GM18520 (cell line): ENCODE data around the gene SLC13A1.

Source experiments
- ATAC-seq: cut with Tn5 transposase; IDR thresholded peaks from one replicate; pipeline ENCODE4 v1.9.1; 2021; ENCODE audit not compliant: unreplicated experiment

Gene SLC13A1

DNA sequence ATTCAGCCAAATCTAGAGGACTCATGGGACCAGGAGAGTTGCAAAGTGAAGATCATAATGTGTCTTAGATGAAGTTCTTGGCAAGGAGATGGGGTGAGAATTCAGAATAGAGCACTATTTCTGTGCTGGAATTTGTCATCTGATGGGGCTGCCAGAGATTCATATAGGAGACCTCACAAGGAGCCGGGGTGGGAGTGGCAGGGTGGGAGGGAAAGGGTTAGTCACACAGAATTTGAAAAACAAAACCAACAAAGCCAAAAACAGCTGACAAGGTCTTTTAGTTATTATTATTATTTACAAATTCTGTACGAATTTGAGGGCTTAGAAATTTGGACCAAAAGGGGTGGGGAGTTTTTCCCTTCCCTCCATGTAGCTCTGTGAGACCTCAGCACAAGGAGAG, 1.7 kb downstream of the SLC13A1 start:
- ATAC-seq: no peak

DNA sequence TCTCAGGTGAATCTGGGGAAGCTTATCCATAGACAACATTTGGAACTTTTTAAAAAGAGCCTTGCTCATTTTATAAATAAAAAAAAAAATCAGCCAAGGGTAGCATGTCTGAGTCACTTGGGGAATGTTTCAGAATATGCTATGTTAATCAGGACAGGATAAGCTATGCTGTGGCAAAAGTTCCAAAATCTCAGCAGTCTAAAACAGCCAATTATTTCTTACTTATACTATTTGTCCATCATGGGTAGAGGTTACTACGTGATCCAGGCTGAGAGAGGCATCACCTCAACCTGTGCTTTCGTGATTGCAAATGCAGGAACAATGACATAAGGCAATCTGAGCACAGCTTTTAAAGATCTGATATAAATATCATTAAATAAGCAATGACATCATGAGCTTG, 6.5 kb downstream of the SLC13A1 start:
- ATAC-seq: no peak

DNA sequence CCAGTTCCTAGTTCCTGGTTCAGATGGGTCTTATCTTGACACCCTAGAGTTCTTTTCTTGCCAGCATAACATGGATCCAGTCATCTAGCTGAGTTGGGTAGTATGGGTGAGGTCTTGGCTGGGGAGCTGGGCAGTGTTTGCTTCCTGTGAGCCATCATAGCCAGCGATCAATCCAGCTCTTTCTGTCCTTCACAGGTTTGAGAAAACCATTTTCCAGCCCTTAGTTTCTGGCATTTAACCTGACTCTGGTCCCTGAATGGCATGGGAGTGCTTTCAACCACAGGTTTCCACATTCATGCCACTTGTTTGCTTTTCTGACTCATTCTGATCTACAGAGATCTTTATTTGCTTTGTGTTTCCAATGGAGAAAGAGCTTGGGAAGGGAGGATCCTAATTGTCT, 8.6 kb downstream of the SLC13A1 start:
- ATAC-seq: no peak

DNA sequence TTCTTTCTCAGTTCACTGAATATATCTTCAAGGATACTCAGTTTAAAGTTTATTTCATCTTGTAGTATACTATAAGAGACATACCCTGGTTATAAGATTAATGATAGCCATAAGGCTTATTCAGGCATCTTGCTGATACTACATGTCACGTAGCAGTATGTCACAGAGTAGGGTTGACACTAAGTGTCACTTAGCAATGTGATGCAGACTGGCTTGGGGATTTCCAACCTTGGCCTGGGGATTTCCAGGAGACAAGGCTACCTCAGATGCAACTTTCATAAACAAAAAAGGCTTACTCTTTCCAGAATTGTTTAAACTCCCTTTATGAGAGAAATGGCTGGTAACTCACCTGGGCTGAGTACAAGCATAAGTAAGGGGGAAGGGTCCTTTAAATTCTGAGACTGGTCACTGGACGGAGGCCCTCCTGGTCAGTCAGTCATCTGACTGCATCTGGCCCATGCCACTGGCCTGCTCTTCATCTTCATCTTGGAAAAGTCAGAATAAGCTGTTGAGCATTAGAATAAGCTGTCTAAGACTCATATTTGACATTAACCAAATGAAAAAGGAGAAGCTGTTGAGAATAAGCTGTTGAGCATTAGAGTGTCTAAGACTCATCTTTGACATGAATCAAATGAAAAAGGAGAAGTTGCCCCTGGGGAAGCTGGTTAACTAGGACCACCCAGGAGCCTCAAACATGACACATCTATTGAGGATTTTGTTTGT, 9.5 kb downstream of the SLC13A1 start:
- ATAC-seq: peak; percentile 92

DNA sequence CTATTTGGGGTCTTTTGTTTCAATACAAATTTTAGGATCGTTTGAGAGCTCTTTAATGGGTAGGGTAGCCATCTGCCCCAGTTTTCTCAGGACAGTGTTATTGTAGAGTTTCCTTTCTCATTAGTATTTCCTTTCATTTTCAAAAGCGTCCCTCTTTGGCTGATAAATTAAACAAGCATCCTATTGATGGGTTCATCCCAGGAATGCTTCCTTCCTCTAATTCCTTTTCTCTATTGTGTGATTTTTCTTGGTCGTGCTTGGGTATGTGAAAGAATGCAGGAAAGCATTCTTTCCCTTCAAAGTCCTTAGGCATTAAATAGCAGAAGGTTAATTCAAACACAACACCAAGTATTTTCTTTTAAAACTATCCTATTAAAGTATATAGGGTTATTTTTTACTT, 14.0 kb downstream of the SLC13A1 start:
- no peak for ATAC-seq

DNA sequence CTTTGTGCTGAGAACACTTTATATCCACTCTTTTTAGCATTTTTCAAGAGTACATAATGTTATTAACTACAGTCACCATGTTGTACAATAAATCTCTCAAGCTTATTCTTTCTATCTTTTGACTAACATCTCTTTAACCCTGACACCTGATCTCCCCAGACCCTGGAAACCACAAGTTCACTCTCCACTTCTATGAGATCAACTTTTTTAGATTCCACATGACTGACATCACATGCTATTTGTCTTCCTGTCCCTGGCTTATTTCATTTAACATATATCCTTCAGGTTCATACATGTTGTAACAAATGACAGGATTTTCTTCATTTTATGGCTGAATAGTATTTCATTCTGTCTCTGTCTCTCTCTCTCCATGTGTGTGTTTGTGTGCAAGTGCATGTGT, 15.5 kb downstream of the SLC13A1 start:
- no peak for ATAC-seq

DNA sequence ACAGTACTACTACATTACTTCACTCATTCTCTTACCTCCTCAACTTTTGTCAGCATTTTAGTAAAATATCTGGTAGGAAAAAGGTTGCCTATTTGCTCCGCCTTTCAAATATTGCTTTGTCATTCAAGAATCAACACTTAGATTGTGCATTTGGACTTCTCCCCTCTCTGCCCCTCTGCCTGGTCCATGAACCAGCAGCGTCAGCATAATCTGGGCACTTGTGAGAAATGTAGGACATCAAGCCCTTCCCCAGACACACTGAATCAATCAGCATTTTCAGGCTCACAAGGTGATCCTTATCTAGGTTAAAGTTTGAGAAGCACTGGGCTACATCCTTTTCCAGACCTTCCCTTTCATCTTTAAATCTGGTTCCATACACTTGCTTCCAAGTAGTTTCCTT, 16.3 kb downstream of the SLC13A1 start:
- no peak for ATAC-seq

DNA sequence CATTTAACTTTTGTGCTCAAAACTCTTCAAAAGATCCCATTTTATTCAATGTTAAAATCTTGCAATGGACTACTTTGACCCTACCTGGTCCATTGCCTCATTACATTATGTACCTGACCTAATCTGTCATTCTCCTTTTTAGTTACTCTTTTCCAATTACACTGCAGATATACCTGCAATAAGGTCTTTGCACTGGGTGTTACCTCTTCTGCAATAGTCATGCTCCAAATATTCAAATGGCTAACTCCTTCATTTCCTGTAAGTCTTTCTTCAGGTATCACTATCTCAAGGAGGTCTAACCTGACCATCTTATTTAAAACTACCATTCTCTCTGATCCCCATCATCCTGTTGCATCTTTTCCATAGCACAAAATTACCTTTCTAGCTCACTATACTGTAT, 22.3 kb downstream of the SLC13A1 start:
- no peak for ATAC-seq

DNA sequence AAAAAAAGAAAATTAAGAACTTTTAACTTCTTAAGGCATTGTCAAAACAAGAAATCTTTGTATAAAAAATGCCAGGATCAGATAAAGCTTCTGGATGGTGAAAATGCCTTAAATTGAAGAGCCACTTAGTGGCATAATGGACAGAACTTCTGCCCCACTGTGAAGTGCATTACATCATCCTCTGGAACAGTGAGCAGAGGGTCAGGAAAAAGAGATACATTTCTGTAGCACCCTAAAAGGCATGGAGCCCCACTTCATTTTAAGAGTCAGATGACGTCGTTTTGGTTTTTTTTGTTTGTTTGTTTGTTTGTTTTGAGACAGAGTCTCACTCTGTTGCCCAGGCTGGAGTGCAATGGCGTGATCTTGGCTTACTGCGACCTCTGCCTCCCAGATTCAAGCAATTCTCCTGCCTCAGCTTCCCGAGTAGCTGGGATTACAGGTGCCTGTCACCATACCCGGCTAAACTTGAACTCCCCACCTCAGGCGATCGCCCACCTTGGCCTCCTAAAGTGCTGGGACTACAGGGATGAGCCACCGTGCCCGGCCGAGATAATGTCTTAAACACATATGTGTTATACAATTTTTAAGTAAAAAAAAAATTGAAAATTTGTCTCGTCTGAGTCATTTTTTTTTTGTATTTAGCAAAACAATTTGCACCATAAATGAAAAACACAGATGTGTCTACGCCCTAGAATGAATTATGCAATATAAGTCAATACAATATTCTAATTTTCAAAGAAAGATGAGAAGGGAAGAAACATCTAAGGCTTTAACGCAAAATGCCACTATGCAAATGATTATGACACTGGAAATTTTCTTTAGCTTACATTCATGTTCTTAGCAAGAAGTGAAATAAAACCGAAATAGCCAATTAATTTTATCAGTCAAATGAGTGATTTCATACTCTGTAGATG, 29.2 kb downstream of the SLC13A1 start:
- no peak for ATAC-seq

DNA sequence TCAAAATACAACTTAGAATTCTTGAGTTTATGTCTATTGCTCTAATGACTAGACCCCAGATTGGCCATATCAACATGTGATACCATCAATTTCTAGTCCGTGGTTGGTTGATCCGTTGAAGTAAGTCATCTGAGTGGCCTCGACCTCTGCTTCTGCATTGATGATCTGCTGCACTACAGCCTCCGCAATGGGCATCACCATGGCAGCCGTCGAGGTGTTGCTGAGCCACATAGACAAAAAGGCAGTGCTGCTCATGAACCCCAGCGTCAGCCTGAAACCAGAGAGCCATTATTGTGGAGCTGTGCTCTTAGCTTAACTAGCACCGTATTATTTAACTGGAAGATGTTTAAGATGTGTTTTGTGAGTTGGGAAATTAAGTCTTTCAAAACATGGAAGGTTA, 30.7 kb downstream of the SLC13A1 start:
- ATAC-seq: no peak

DNA sequence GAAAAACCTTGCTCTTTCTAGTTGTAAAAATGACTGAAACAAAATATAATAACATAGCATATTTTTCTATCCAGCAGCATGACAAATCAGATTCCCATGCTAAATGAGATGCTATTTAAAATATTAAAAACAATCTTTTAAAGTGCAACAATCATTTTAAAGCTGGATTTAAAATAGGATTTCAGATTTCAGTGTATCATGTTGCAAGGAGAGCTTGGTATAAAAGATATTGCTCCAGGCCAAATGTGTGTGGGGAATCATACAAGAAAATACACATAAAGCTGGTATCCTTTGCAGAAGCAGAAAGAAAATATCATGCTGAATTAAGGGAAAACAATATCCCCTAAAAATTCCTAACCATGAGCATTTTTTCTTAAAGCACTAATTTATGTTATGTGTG, 42.2 kb downstream of the SLC13A1 start:
- ATAC-seq: no peak

DNA sequence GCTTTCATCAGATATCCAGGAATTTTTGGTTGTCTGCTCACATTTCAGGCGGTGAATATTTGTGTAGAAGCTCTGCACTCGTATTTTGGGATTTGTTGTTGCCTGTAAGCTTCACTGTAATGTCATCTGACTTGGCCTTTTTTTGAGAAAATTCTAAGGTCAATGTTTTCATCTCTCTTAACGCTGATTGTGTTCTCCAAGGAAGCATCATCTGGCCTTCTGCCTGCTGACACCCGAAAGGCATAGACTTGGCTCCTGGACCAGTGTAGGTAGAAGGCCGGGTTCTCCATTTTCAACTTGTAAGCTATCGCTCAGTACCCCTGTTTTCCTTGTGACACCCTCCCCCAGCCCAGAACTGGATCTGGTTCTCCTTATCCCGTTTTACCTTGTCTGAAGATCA, 44.2 kb downstream of the SLC13A1 start:
- no peak for ATAC-seq

DNA sequence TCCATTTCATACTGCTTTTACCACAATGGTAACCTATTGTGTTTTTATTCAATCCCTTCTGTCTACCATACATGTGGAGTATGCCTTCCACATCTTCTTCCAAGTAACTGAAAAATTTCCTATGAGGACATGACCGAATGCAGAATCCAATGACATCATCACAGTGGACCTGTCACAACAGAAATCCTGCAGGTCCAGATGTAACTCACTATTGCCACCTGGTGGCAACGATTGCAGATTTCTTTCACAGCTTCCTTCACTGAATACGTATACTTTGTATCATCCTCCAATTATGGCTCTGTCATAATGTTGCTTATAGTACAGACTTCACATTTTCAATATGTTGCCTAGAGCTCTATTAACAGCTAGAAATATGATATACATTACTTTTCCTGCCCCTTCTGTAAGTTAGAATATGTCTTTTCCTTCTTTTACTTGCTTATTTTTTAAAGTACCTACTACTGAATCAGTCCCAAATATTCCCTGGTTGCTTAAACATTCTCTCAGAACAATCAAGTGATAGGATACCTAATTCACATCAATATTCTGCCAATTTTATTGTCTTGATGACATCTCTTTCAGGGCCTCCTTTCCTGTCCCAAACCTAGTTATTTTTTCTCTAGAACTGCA, 45.4 kb downstream of the SLC13A1 start:
- ATAC-seq: peak; percentile 92

DNA sequence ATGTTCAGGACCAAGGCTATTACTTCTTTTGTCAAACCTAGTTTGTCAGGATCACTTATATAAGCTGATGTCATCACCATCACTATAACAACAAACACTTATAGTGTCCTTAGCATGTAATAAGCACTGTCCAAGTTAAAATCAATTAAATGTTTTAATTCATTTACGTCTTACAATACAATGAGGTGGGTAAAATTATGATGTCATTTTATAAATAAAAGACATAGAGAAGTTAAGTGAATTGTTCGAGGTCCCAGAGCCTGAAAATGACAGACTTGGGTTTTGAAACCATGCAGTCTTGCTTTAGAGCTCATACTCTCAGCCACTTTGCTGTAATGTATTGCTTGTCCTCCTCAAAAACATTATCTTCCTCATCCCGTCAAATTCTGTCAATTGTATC, 48.3 kb downstream of the SLC13A1 start:
- no peak for ATAC-seq

DNA sequence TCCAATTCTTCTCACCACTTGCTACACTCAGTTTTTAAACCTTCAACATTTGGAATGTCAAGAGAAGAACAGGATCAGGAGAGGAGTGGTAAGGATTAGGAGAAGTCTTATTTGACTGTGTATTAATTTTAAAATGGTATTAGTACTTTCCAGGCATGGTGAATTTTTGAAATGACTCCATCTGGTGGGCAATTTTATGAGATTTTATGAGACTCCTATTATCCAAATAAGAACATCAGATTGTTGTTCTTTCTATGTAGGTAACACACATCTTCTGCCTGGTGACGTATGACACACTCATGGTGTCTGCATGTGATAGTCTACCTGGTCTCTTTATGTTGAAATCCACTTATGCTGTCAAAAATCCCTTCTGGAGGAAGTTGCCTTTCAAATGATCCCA, 51.0 kb downstream of the SLC13A1 start:
- no peak for ATAC-seq

DNA sequence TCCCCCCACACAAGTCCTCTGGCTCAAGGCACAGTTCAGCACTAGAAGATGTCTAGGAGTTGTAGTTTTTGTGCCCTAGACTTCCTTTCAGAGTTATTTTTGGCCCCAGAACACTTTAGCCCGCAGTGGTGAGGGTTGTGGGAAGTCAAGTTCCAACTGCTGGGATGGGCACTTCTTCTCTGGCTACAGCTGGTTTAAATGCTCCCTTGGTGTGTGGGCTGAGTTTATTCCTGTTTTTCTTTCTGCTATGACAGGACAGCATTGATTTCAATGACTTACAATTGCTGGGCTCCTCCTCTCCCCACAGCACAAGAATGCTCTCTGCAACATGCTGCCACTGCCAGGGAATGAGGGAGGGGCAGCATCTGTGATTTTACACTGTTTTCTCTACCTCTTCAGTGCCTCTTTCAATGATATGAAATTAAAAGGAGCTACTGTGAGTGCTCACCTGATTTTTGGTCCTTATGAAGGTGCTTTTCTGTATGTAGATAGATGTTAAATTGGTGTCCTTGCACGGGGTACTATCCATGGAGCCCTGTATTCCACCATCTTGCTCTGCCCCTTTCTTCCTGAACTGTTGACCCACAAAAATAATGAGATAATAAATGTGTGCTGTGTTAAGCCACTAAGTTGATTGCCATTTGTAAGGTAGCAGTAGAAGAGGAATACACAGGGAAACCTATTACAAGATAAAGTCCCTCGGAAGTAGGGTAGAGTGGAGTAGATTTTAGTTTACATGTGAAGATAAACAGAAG, 56.3 kb downstream of the SLC13A1 start:
- ATAC-seq: no peak

DNA sequence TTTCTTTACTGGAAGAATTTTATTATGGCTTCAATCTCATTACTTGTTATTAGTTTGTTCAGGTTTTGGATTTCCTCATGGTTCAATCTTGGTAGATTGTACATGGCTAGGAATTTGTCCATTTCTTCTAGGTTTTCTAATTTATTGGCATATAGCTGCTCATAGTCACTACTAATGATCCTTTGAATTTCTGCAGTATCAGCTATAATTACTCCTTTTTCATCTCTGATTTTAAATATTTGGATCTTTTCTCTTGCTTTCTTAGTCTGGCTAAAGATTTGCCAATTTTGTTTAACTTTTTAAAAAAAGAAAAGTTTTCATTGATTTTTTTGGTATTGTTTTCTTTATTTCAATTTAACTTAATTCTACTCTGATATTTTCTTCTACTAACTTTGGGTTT, 59.2 kb downstream of the SLC13A1 start:
- no peak for ATAC-seq

DNA sequence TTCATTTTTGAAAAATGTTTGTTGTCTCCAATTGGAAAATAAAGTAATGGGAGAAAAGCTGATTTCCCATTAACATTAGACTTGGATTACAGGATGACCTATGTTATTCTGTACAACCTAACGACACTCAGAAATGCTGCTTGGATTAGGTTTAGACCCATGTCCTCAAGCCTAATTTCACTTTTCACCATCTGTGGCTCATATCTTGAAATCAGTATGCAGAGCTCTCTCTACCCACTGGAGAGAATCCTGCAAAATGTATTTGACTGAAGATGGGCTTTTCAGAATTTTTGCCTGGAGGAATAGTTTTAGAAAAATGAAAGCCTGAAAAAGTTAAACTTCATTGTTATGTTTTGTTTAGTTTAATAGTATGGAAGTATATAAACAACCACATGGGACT, 63.8 kb downstream of the SLC13A1 start:
- ATAC-seq: no peak

DNA sequence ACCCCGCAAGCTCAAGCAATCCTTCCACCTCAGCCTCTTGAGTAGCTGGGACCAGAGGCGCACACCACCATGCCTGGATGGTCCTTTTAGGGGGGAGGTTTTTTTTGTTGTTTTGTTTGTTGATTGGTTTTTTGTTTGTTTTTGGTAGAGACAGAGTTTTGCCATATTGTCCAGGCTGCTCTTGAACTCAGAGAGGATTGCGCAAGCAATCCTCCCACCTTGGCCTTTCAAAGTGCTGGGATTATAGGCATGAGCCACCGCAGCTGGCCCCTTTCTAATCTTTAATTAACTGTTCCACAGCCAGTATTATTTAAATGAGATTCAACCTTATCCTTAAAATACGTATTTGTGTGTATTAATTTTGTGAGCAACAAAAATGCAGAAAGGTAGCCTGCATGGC, 65.8 kb downstream of the SLC13A1 start:
- ATAC-seq: no peak

DNA sequence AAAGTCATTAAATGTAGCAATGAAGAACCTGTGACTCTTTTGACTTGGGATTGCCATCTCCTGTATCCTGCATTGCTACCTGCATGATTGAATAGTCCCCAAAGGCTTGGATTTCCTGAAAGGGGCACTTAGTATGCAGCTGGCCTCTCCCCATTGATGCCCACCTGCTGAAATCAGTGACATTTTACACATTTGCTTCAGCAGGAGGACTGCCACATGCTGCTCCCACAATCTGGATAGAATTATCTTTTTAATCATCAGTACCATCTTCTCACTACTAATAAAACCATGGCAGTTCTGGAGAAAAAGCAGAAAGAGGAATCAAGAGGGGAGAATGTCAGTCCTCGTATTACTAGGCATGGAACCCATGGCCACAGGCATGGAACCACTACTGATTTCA, 67.8 kb downstream of the SLC13A1 start:
- no peak for ATAC-seq

DNA sequence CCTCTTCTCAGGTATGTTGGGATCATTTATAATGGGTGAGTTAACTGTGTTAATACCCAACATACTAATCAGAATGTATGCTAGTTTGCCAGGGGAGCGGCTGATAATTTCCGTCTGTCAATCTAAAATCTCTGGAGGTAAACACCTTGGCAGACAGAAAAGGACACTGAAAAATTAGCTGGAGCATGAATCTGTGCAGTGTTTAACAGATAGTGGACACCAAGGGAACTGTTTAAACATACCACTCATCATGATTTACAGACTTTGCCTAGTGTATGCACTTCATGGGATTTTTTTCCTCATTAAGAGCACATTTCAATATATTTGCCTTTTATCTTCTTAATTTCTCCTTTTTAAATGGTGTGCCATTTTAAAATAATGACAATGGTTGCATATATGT, 68.2 kb downstream of the SLC13A1 start:
- no peak for ATAC-seq
